ENCODE results near the gene UQCC5. TPM values are rescaled to one million over a fixed set of nuclear protein-coding genes. Genes with fewer than 3 reads are reported as not detected.

UQCC5 gene
- total RNA-seq, 1 experiment from 2014 or later, result 45.8 TPM

DNA sequence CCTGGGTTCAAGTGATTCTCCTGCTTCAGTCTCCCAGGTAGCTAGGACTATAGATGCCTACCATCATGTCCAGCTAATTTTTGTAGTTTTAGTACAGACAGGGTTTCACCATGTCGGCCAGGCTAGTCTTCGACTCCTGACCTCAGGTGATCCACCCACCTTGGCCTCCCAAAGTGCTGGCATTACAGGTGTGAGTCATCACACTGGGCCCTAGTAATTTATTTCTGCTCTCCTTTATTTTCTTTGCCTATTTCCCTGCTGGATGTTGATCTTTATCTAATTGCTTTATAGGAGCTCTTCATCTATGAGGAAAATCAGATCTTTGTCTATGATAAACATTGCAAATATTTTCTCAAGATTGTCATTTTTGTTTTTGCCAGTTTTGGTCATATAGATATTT, 31.7 kb downstream of the UQCC5 start:
- no peak overlapping the region for H3K56ac ChIP-seq (ENCODE audit: insufficient read length, low read depth, low read length)
- Mint-ChIP-seq H3K36me3 (ENCODE audit: insufficient read depth in 1 of 3, low read depth in 3 of 3) (peaks cover 6 to 30% (median 24%) of the 10 kb centered on the region in 3 experiments), H3K4me1 (no peaks in the 10 kb centered on the region), H3K27me3 (ENCODE audit: low read depth) (no peaks in the 10 kb centered on the region), H3K27ac (peak overlapping the region in 1 of 3 experiments; percentile 61; a peak in 1 of 7 replicates), H3K9me3 (no peaks in the 10 kb centered on the region; a peak in 1 of 5 replicates), H3K4me3 (no peak overlapping the region)
- H3K14ac ChIP-seq (ENCODE audit: insufficient read depth, low read length), result no peak overlapping the region
- H2BK120ac ChIP-seq (ENCODE audit: low read depth, low read length, poor library complexity, severe bottlenecking), result no peak overlapping the region
- no peaks in the 10 kb centered on the region for H3K79me1 ChIP-seq (ENCODE audit: insufficient read depth, low read depth, low read length, poor library complexity, severe bottlenecking)
- no peaks in the 10 kb centered on the region for H4K20me1 ChIP-seq (ENCODE audit: control insufficient read depth, insufficient read depth, insufficient read length)
- H3T11ph ChIP-seq (ENCODE audit: low read length), result no peak overlapping the region
- H3K18ac ChIP-seq (ENCODE audit: insufficient read length, low read depth, low read length), result no peak overlapping the region
- no peaks in the 10 kb centered on the region for H3K4me1 ChIP-seq (ENCODE audit: insufficient read depth, low read length)
- H2AK5ac ChIP-seq (ENCODE audit: insufficient read length, low read length), result no peak overlapping the region
- no peak overlapping the region for H3K4ac ChIP-seq (ENCODE audit: low read depth, low read length)
- no peak overlapping the region for H4K5ac ChIP-seq (ENCODE audit: insufficient read length, low read depth, low read length)
- H2BK20ac ChIP-seq (ENCODE audit: low read depth, low read length, poor library complexity, severe bottlenecking), result no peak overlapping the region
- no peak overlapping the region for H2BK15ac ChIP-seq (ENCODE audit: low read depth, low read length)
- no peak overlapping the region for H2BK12ac ChIP-seq (ENCODE audit: insufficient read length, low read depth, low read length)
- no peaks in the 10 kb centered on the region for H3K23me2 ChIP-seq (ENCODE audit: insufficient read length, low read depth, low read length, poor library complexity, severe bottlenecking)
- no peak overlapping the region for H3K9ac ChIP-seq (ENCODE audit: extremely low read depth, insufficient read length, low read length)
- WGBS (ENCODE audit: extremely low coverage, insufficient read length, low lambda C conversion rate), result no CpG with 5 or more reads among the region's 2 CpGs
- H2BK5ac ChIP-seq (ENCODE audit: insufficient read length, low read length), result no peak overlapping the region
- H3K79me2 ChIP-seq (ENCODE audit: insufficient read depth, low read length), result no peaks in the 10 kb centered on the region
- no peak overlapping the region for H3K4me2 ChIP-seq (ENCODE audit: insufficient read depth, insufficient read length, low read length)
- no peaks in the 10 kb centered on the region for H3K27me3 ChIP-seq (ENCODE audit: insufficient read depth, low read length)
- H4K8ac ChIP-seq (replicated peaks; ENCODE audit: insufficient read length, low read depth, low read length), result no peak overlapping the region
- DNase-seq, result no peak
- H3K9me3 ChIP-seq (ENCODE audit: control insufficient read depth, low read depth, low read length), result no peaks in the 10 kb centered on the region
- H3K27ac ChIP-seq (ENCODE audit: insufficient read length, low read depth, low read length), result no peak overlapping the region
- no peak overlapping the region for H4K91ac ChIP-seq (ENCODE audit: insufficient read length, low read depth, low read length)
- TF ChIP-seq, protein P1, sequence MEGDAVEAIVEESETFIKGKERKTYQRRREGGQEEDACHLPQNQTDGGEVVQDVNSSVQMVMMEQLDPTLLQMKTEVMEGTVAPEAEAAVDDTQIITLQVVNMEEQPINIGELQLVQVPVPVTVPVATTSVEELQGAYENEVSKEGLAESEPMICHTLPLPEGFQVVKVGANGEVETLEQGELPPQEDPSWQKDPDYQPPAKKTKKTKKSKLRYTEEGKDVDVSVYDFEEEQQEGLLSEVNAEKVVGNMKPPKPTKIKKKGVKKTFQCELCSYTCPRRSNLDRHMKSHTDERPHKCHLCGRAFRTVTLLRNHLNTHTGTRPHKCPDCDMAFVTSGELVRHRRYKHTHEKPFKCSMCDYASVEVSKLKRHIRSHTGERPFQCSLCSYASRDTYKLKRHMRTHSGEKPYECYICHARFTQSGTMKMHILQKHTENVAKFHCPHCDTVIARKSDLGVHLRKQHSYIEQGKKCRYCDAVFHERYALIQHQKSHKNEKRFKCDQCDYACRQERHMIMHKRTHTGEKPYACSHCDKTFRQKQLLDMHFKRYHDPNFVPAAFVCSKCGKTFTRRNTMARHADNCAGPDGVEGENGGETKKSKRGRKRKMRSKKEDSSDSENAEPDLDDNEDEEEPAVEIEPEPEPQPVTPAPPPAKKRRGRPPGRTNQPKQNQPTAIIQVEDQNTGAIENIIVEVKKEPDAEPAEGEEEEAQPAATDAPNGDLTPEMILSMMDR (conservative IDR thresholded peaks at IDR 0.05), result no peak
- no peak overlapping the region for H2AFZ ChIP-seq (ENCODE audit: low read length)
- H3K23ac ChIP-seq (ENCODE audit: insufficient read length, low read depth, low read length), result no peak overlapping the region

All from H9 (cell line).